HL-60 (cell line): ENCODE measurements around the gene IQGAP3.
A peak's percentile ranks its signal among the peaks of the same experiment; 100 is the strongest.

ENCODE experiments used
- DNase-seq, 2 experiments: peaks; one replicate each; pipeline ENCODE4 v3.0.0-alpha.2; 2010 to 2020; ENCODE audit warnings: low read depth in 1 of 2, low spot score in 1 of 2
- H3K27ac ChIP-seq: fragments of 250-450 bp; sonication (Bioruptor Pico); replicated peaks from 2 replicates; pipeline ENCODE4 v1.5.1; 2020; ENCODE audit warnings: mild to moderate bottlenecking, moderate library complexity
- H3K27me3 ChIP-seq: fragments of 250-450 bp; sonication (Bioruptor Pico); 2 replicates; pipeline ENCODE4 v1.5.1; 2021; ENCODE audit warnings: mild to moderate bottlenecking, moderate library complexity; ENCODE audit not compliant: insufficient read depth, poor library complexity, severe bottlenecking
- H3K4me3 ChIP-seq: replicated peaks from 2 replicates; pipeline ENCODE4 v1.5.1; 2011; ENCODE audit warnings: mild to moderate bottlenecking, control low read depth, low read length; ENCODE audit not compliant: insufficient read depth
- CTCF ChIP-seq: IDR thresholded peaks from one replicate; pipeline ENCODE4 v1.5.1; 2011; ENCODE audit warnings: low read length, control low read depth, inconsistent platforms; ENCODE audit not compliant: insufficient read depth
- GABPA ChIP-seq: IDR thresholded peaks from 2 replicates; pipeline ENCODE4 v1.6.1; 2012; ENCODE audit warnings: low read depth
- POLR2AphosphoS5 ChIP-seq: IDR thresholded peaks from 2 replicates; pipeline ENCODE4 v1.6.1; 2012; ENCODE audit warnings: low read depth
- REST ChIP-seq: IDR thresholded peaks from 2 replicates; pipeline ENCODE4 v1.6.1; 2012; ENCODE audit warnings: low read depth; ENCODE audit not compliant: insufficient replicate concordance
- SPI1 ChIP-seq: IDR thresholded peaks from 2 replicates; pipeline ENCODE4 v1.6.1; 2012; ENCODE audit warnings: low read depth, mild to moderate bottlenecking, borderline replicate concordance

The IQGAP3 gene

GRCh38 chr1:156504821-156505678 is 67.3 kb downstream of the IQGAP3 start:
- Histone ChIP-seq H3K27me3 (no peaks in the 10 kb centered on the region), H3K27ac (peak overlapping the region; percentile 100), H3K4me3 (no peak overlapping the region)
- TF ChIP-seq GABPA (no peak), POLR2AphosphoS5 (peak; percentile 67)
- DNase-seq = peak; percentile 99 to 100

- DNase-seq = peak; percentile 46 to 57
- Histone ChIP-seq H3K27ac (peak overlapping the region; percentile 100), H3K27me3 (no peaks in the 10 kb centered on the region), H3K4me3 (no peak overlapping the region)
- TF ChIP-seq SPI1 = no peak
- no peak for TF ChIP-seq GABPA
- TF ChIP-seq REST = no peak
- TF ChIP-seq CTCF = no peak
- no peak for TF ChIP-seq POLR2AphosphoS5
These were observed 67.9 kb downstream of the IQGAP3 start for GRCh38 chr1:156504438-156504813.

- H3K27ac ChIP-seq = peak overlapping the region; percentile 100
- no peak for DNase-seq
- H3K27me3 ChIP-seq = no peaks in the 10 kb centered on the region
- no peak overlapping the region for H3K4me3 ChIP-seq
- TF ChIP-seq SPI1 (no peak), POLR2AphosphoS5 (no peak), CTCF (no peak), GABPA (no peak), REST (no peak)
These were observed 68.5 kb downstream of the IQGAP3 start for GRCh38 chr1:156503698-156504437.

- H3K27me3 ChIP-seq = no peaks in the 10 kb centered on the region
- H3K4me3 ChIP-seq = no peak overlapping the region
- TF ChIP-seq CTCF (no peak), REST (no peak), POLR2AphosphoS5 (no peak), GABPA (no peak)
- peak overlapping the region; percentile 100 for H3K27ac ChIP-seq
- DNase-seq = peak; percentile 72 to 75
These were observed 69.3 kb downstream of the IQGAP3 start for GRCh38 chr1:156502894-156503697.
